DOHH2 (cell line): ENCODE measurements around the gene SEZ6L2.

Experiments
- H3F3A ChIP-seq: fragments of 200-600 bp; sonication (generic), shearing (Covaris generic); 2 replicates; pipeline ENCODE4 v1.6.0; 2016; ENCODE audit warnings: antibody characterized with exemption, mild to moderate bottlenecking; ENCODE audit not compliant: control insufficient read depth, insufficient read depth
- H3K27ac ChIP-seq: fragments of 200-600 bp; sonication (generic); 2 replicates; pipeline ENCODE4 v1.5.1; 2014; ENCODE audit warnings: low read depth, mild to moderate bottlenecking, low read length, moderate library complexity
- H3K27me3 ChIP-seq: fragments of 200-600 bp; sonication (generic); 2 replicates; pipeline ENCODE4 v1.6.1; 2014; ENCODE audit warnings: mild to moderate bottlenecking, low read length, mixed read lengths; ENCODE audit not compliant: control insufficient read depth
- H3K36me3 ChIP-seq: fragments of 200-600 bp; sonication (generic); 2 replicates; pipeline ENCODE4 v1.6.1; 2014; ENCODE audit warnings: mild to moderate bottlenecking, low read length, moderate library complexity, mixed read lengths; ENCODE audit not compliant: control insufficient read depth
- H3K4me1 ChIP-seq: fragments of 200-600 bp; sonication (generic); 2 replicates; pipeline ENCODE4 v1.6.1; 2014; ENCODE audit warnings: mild to moderate bottlenecking, low read length, mixed read lengths; ENCODE audit not compliant: control insufficient read depth
- H3K4me2 ChIP-seq: fragments of 200-600 bp; sonication (generic); 2 replicates; pipeline ENCODE4 v1.6.0; 2014; ENCODE audit warnings: mild to moderate bottlenecking, low read length, moderate library complexity
- H3K4me3 ChIP-seq: fragments of 200-600 bp; sonication (generic); 2 replicates; pipeline ENCODE4 v1.5.1; 2014; ENCODE audit warnings: mild to moderate bottlenecking, low read length, mixed read lengths
- H3K79me2 ChIP-seq: fragments of 200-600 bp; sonication (generic); 2 replicates; pipeline ENCODE4 v1.6.1; 2014; ENCODE audit warnings: mild to moderate bottlenecking, low read length, mixed read lengths; ENCODE audit not compliant: control insufficient read depth
- H3K9me2 ChIP-seq: fragments of 200-600 bp; sonication (generic); replicated peaks from 2 replicates; pipeline ENCODE4 v1.6.1; 2014; ENCODE audit warnings: mild to moderate bottlenecking, low read length, mixed read lengths; ENCODE audit not compliant: control insufficient read depth
- H3K9me3 ChIP-seq: fragments of 200-600 bp; sonication (generic); 2 replicates; pipeline ENCODE4 v1.6.1; 2014; ENCODE audit warnings: antibody characterized with exemption, low read length, mixed read lengths; ENCODE audit not compliant: control insufficient read depth, insufficient read depth
- H4K20me1 ChIP-seq: fragments of 200-600 bp; sonication (generic); 2 replicates; pipeline ENCODE4 v1.6.0; 2014; ENCODE audit warnings: low read depth, mild to moderate bottlenecking, antibody characterized with exemption, low read length, moderate library complexity; ENCODE audit not compliant: control insufficient read depth, insufficient read depth
- CTCF ChIP-seq: fragments of 200-600 bp; sonication (generic); IDR thresholded peaks from one replicate; pipeline ENCODE4 v1.5.1; 2014; ENCODE audit warnings: antibody characterized with exemption, mild to moderate bottlenecking, low read depth, low read length; ENCODE audit not compliant: poor library complexity, severe bottlenecking
- EZH2phosphoT487 ChIP-seq: fragments of 200-600 bp; sonication (generic); IDR thresholded peaks from 2 replicates; pipeline ENCODE4 v1.6.1; 2017; ENCODE audit warnings: borderline replicate concordance, mild to moderate bottlenecking, antibody characterized with exemption, low read length, moderate library complexity, mixed read lengths

Gene SEZ6L2

DNA sequence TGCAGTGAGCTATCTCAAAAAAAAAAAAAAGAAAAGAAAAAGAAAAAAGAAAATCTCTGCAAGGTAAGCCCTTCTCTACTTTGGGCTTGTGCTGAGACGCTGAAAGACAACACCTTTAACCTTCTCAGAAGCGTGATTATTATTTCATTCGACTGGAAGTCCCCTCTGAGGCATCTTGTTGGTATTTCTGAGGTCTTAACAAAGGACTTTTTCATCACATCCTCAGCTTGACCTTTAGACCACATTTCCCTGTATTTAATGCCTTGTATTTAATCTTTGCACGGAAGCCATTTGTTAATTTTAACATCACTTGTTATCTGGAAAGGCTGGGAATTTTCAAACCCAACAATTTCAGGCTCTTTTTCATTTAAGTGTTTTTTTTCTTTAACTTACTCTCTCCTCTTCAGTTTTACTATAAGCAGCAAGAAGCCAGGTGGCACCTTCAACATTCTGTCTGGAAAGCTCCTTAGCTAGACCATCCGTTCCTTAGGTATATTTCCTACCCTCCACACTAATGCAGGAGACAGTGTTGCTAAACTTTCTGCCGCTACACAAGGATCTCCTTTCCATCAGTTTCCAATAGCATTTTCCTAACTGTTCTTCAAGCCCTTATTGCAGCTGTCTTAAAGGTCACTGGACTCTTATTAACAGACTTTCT is 16.4 kb upstream of the SEZ6L2 start:
- Histone ChIP-seq H3K36me3 (peaks cover 20% of the 10 kb centered on the region), H3K79me2 (no peaks in the 10 kb centered on the region), H3K27me3 (no peaks in the 10 kb centered on the region), H3K4me3 (no peak overlapping the region), H4K20me1 (no peaks in the 10 kb centered on the region), H3K4me2 (no peak overlapping the region), H3F3A (no peaks in the 10 kb centered on the region), H3K9me3 (no peaks in the 10 kb centered on the region), H3K9me2 (no peaks in the 10 kb centered on the region), H3K4me1 (no peaks in the 10 kb centered on the region), H3K27ac (no peak overlapping the region)
- TF ChIP-seq CTCF (no peak), EZH2phosphoT487 (no peak)

DNA sequence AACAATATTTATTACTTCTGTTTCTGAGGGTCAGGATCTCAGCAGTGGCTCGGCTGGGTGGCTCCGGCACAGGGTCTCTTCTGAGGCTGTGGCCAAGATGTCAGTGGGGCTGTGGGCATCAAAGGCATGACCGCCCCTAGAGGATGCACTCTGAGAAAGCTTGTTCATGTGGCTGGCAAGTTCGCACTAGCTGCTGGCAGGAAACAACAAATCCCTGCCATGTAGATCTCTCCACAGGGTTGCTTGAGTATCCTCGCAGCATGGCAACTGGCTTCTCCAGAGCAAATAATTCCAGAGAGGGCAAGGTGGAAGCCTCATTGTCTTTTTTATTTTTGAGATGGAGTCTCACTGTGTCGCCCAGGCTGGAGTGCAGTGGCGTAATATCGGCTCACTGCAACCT is 14.2 kb upstream of the SEZ6L2 start:
- H4K20me1 ChIP-seq: no peaks in the 10 kb centered on the region
- TF ChIP-seq EZH2phosphoT487 (no peak), CTCF (no peak)
- H3K36me3 ChIP-seq: peaks cover 3% of the 10 kb centered on the region; the same call in 1 of the 2 replicates
- no peak overlapping the region for H3K4me3 ChIP-seq
- H3K9me2 ChIP-seq: no peaks in the 10 kb centered on the region
- no peaks in the 10 kb centered on the region for H3F3A ChIP-seq
- H3K27me3 ChIP-seq: no peaks in the 10 kb centered on the region
- H3K79me2 ChIP-seq: no peaks in the 10 kb centered on the region
- 0 out of 2 replicates have a peak, but pooled peaks cover 4% of the 10 kb centered on the region for H3K4me1 ChIP-seq
- no peaks in the 10 kb centered on the region for H3K9me3 ChIP-seq
- H3K4me2 ChIP-seq: no peak overlapping the region
- no peak overlapping the region for H3K27ac ChIP-seq

GRCh38 chr16:29912087-29912486 is 12.7 kb upstream of the SEZ6L2 start:
- no peak overlapping the region for H3K27ac ChIP-seq
- no peak overlapping the region for H3K4me2 ChIP-seq
- TF ChIP-seq CTCF: no peak
- TF ChIP-seq EZH2phosphoT487: no peak
- no peaks in the 10 kb centered on the region for H3K9me2 ChIP-seq
- no peaks in the 10 kb centered on the region for H3K79me2 ChIP-seq
- H3K27me3 ChIP-seq: no peaks in the 10 kb centered on the region
- 0 out of 2 replicates have a peak, but pooled peaks cover 4% of the 10 kb centered on the region for H3K4me1 ChIP-seq
- no peak overlapping the region for H3K4me3 ChIP-seq
- H3F3A ChIP-seq: no peaks in the 10 kb centered on the region
- H3K36me3 ChIP-seq: peaks cover 3% of the 10 kb centered on the region; the same call in 1 of the 2 replicates
- H4K20me1 ChIP-seq: no peaks in the 10 kb centered on the region
- H3K9me3 ChIP-seq: no peaks in the 10 kb centered on the region
